ENCODE results near the gene HCN2. TPM values are rescaled to one million over a fixed set of nuclear protein-coding genes. Genes with fewer than 3 reads are reported as not detected.

Gene HCN2
- polyA plus RNA-seq, 1 of the 3 experiments (the other 2 are of a cell fraction) = 5.6 TPM

- peaks cover 15% of the 10 kb centered on the region for H4K20me1 ChIP-seq (ENCODE audit: insufficient read depth)
- ChIA-PET POLR2A (no interaction called here), CTCF (no interaction called here)
- H2AFZ ChIP-seq (ENCODE audit: low read depth) = no peak overlapping the region
- no peaks in the 10 kb centered on the region for H3K27me3 ChIP-seq (ENCODE audit: insufficient read depth)
- TF ChIP-seq RXRA (IDR thresholded peaks at IDR 0.05; ENCODE audit: borderline replicate concordance, low read depth) (no peak), USF1 (IDR thresholded peaks at IDR 0.05; ENCODE audit: borderline replicate concordance, low read depth) (no peak), SMC3 (IDR thresholded peaks at IDR 0.05; ENCODE audit: low read depth, low read length) (no peak), TEAD4 (IDR thresholded peaks at IDR 0.05; ENCODE audit: borderline replicate concordance, insufficient read depth) (no peak), EZH2phosphoT487 (IDR thresholded peaks at IDR 0.05; ENCODE audit: borderline replicate concordance, low read depth) (no peak), RAD21 (IDR thresholded peaks at IDR 0.05; ENCODE audit: low read length) (no peak), TAF1 (IDR thresholded peaks at IDR 0.05; ENCODE audit: borderline replicate concordance, low read depth, low read length) (no peak), NRF1 (IDR thresholded peaks at IDR 0.05; ENCODE audit: low read depth, low read length) (no peak)
- TF ChIP-seq, protein P1, sequence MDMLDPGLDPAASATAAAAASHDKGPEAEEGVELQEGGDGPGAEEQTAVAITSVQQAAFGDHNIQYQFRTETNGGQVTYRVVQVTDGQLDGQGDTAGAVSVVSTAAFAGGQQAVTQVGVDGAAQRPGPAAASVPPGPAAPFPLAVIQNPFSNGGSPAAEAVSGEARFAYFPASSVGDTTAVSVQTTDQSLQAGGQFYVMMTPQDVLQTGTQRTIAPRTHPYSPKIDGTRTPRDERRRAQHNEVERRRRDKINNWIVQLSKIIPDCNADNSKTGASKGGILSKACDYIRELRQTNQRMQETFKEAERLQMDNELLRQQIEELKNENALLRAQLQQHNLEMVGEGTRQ (IDR thresholded peaks at IDR 0.05; ENCODE audit: borderline replicate concordance, low read depth, low read length) = no peak
- no peaks in the 10 kb centered on the region for H3K36me3 ChIP-seq (replicated peaks in 1 of 2; ENCODE audit: control insufficient read depth in 1 of 2, insufficient read depth in 2 of 2, low read length in 1 of 2)
- WGBS (ENCODE audit: low lambda C conversion rate) = 88% methylated on average over 25 of the region's 28 CpGs
- peaks cover 4% of the 10 kb centered on the region; the same call in 1 of the 2 replicates for H3K79me2 ChIP-seq (ENCODE audit: insufficient read depth)
- peaks cover 3% of the 10 kb centered on the region for H3F3A ChIP-seq (replicated peaks; ENCODE audit: insufficient read depth)
- no peaks in the 10 kb centered on the region for H3K9me3 ChIP-seq
- no peak overlapping the region for H3K4me2 ChIP-seq
- no peak overlapping the region for H3K9ac ChIP-seq
- no peak overlapping the region for H3K27ac ChIP-seq (ENCODE audit: low read depth in 2 of 2, low read length in 1 of 2)
- H3K4me3 ChIP-seq (ENCODE audit: low read depth in 2 of 2, low read length in 1 of 2) = no peak overlapping the region
- peaks cover 0 to 3% of the 10 kb centered on the region in 2 experiments; a peak in 1 of 4 replicates for H3K4me1 ChIP-seq (ENCODE audit: control insufficient read depth in 1 of 2, insufficient read depth in 2 of 2, low read depth in 1 of 2, low read length in 1 of 2)
- no peak for DNase-seq
- H3K9me2 ChIP-seq = no peaks in the 10 kb centered on the region
These were observed 11.6 kb downstream of the HCN2 start for GRCh38 chr19:601310-601709.

GRCh38 chr19:601790-602189 is 12.1 kb downstream of the HCN2 start:
- H3K27me3 ChIP-seq (ENCODE audit: insufficient read depth) = no peaks in the 10 kb centered on the region
- TF ChIP-seq TAF1 (IDR thresholded peaks at IDR 0.05; ENCODE audit: borderline replicate concordance, low read depth, low read length) (no peak), YY1 (IDR thresholded peaks at IDR 0.05; ENCODE audit: low read depth) (no peak), POLR2AphosphoS5 (IDR thresholded peaks at IDR 0.05; ENCODE audit: low read depth, low read length) (no peak), RFX5 (IDR thresholded peaks at IDR 0.05; ENCODE audit: low read length) (no peak), FOSL2 (IDR thresholded peaks at IDR 0.05; ENCODE audit: borderline replicate concordance, low read depth) (no peak), SMC3 (IDR thresholded peaks at IDR 0.05; ENCODE audit: low read depth, low read length) (no peak), RCOR1 (IDR thresholded peaks at IDR 0.05; ENCODE audit: low read length) (no peak), TCF12 (IDR thresholded peaks at IDR 0.05) (no peak), NFIC (IDR thresholded peaks at IDR 0.05; ENCODE audit: borderline replicate concordance) (no peak), RXRA (IDR thresholded peaks at IDR 0.05; ENCODE audit: borderline replicate concordance, low read depth) (no peak), TEAD4 (IDR thresholded peaks at IDR 0.05; ENCODE audit: borderline replicate concordance, insufficient read depth) (no peak), MXI1 (IDR thresholded peaks at IDR 0.05; ENCODE audit: low read depth, low read length) (no peak), ELF1 (IDR thresholded peaks at IDR 0.05) (no peak), CHD2 (IDR thresholded peaks at IDR 0.05; ENCODE audit: low read length, partially characterized antibody) (no peak)
- TF ChIP-seq, protein P1 (IDR thresholded peaks at IDR 0.05; ENCODE audit: borderline replicate concordance, low read depth, low read length) = no peak
- peaks cover 13% of the 10 kb centered on the region; the same call in 1 of the 2 replicates for H4K20me1 ChIP-seq (ENCODE audit: insufficient read depth)

More at GRCh38 chr19:601790-602189, 12.1 kb downstream of the HCN2 start:
- Histone ChIP-seq H2AFZ (ENCODE audit: low read depth) (no peak overlapping the region), H3K4me2 (no peak overlapping the region), H3K9me2 (no peaks in the 10 kb centered on the region), H3F3A (replicated peaks; ENCODE audit: insufficient read depth) (peaks cover 5% of the 10 kb centered on the region), H3K36me3 (replicated peaks in 1 of 2; ENCODE audit: control insufficient read depth in 1 of 2, insufficient read depth in 2 of 2, low read length in 1 of 2) (no peaks in the 10 kb centered on the region), H3K4me3 (ENCODE audit: low read depth in 2 of 2, low read length in 1 of 2) (no peak overlapping the region), H3K9me3 (no peaks in the 10 kb centered on the region), H3K9ac (no peak overlapping the region), H3K27ac (ENCODE audit: low read depth in 2 of 2, low read length in 1 of 2) (no peak overlapping the region), H3K79me2 (ENCODE audit: insufficient read depth) (peaks cover 4% of the 10 kb centered on the region; the same call in 1 of the 2 replicates), H3K4me1 (ENCODE audit: control insufficient read depth in 1 of 2, insufficient read depth in 2 of 2, low read depth in 1 of 2, low read length in 1 of 2) (peaks cover 0 to 3% of the 10 kb centered on the region in 2 experiments; a peak in 1 of 4 replicates)
- no peak for DNase-seq
- ChIA-PET POLR2A (no interaction called here), CTCF (no interaction called here)
- WGBS (ENCODE audit: low lambda C conversion rate) = 86% methylated on average over 25 of the region's 25 CpGs
